Measurements from ENCODE around the gene ACAP1.

GRCh38 chr17:7336240-7337175, at the start of gene ACAP1:
- TF ChIP-seq, protein P1, sequence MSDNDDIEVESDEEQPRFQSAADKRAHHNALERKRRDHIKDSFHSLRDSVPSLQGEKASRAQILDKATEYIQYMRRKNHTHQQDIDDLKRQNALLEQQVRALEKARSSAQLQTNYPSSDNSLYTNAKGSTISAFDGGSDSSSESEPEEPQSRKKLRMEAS (IDR thresholded peaks at IDR 0.05): no peak
- TF ChIP-seq, protein P2, sequence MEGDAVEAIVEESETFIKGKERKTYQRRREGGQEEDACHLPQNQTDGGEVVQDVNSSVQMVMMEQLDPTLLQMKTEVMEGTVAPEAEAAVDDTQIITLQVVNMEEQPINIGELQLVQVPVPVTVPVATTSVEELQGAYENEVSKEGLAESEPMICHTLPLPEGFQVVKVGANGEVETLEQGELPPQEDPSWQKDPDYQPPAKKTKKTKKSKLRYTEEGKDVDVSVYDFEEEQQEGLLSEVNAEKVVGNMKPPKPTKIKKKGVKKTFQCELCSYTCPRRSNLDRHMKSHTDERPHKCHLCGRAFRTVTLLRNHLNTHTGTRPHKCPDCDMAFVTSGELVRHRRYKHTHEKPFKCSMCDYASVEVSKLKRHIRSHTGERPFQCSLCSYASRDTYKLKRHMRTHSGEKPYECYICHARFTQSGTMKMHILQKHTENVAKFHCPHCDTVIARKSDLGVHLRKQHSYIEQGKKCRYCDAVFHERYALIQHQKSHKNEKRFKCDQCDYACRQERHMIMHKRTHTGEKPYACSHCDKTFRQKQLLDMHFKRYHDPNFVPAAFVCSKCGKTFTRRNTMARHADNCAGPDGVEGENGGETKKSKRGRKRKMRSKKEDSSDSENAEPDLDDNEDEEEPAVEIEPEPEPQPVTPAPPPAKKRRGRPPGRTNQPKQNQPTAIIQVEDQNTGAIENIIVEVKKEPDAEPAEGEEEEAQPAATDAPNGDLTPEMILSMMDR (IDR thresholded peaks at IDR 0.05 in 2 of 3, conservative IDR thresholded peaks at IDR 0.05 in 1 of 3; ENCODE audit: borderline replicate concordance in 1 of 3, insufficient read depth in 1 of 3, low read depth in 2 of 3, low read length in 2 of 3): no peak
- TF ChIP-seq POLR2A (IDR thresholded peaks at IDR 0.05; ENCODE audit: borderline replicate concordance, extremely low read depth, insufficient read depth, insufficient read length) (no peak), POLR2AphosphoS5 (IDR thresholded peaks at IDR 0.05; ENCODE audit: low read depth, low read length) (no peak), EZH2 (IDR thresholded peaks at IDR 0.05) (no peak), SRF (IDR thresholded peaks at IDR 0.05; ENCODE audit: low read depth) (no peak), EZH2phosphoT487 (IDR thresholded peaks at IDR 0.05; ENCODE audit: borderline replicate concordance) (no peak), SIN3A (IDR thresholded peaks at IDR 0.05; ENCODE audit: low read depth) (no peak), CBX3 (IDR thresholded peaks at IDR 0.05; ENCODE audit: low read depth) (no peak), RAD21 (IDR thresholded peaks at IDR 0.05; ENCODE audit: low read depth) (no peak), ZBTB33 (IDR thresholded peaks at IDR 0.05; ENCODE audit: extremely low read depth, insufficient replicate concordance, low read length) (no peak), CEBPB (IDR thresholded peaks at IDR 0.05; ENCODE audit: low read depth) (no peak), ATF3 (IDR thresholded peaks at IDR 0.05) (no peak), ELF1 (IDR thresholded peaks at IDR 0.05; ENCODE audit: borderline replicate concordance, low read depth) (no peak)

All from HCT116 (cell line).